ENCODE data around the gene NDUFB8.

Gene NDUFB8

GRCh38 chr10:100535715-100536353 is 6.2 kb upstream of the NDUFB8 start, which contains the start of gene HIF1AN:
Gene HIF1AN (plus strand): TSS chr10:100535943. CDS start chr10:100535959, 16 bp downstream.
- DNase-seq = peak; percentile 95

DNA sequence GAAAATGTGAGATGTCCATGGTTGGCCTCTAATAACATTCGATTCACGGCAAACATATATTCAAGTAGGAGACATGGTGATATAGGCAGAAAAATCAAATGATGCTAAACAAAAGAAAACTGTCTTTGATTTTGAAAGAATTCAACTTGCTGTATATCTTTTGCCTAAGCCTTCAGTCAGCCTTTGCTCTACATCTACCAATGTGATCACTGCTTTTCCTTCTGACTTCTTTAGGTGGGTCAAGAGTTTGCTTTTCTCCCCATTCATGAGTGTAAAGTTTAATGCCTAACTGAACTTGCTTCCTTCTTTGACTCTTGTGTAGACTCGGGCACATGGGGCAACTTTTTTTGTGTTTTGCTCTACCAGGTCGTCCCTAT is 5.7 kb upstream of the NDUFB8 start:
- no peak for DNase-seq

- no peak for DNase-seq
These were observed 5.1 kb upstream of the NDUFB8 start for GRCh38 chr10:100534726-100535125.

- DNase-seq = no peak
These were observed 2.1 kb upstream of the NDUFB8 start for GRCh38 chr10:100531761-100532160.

DNA sequence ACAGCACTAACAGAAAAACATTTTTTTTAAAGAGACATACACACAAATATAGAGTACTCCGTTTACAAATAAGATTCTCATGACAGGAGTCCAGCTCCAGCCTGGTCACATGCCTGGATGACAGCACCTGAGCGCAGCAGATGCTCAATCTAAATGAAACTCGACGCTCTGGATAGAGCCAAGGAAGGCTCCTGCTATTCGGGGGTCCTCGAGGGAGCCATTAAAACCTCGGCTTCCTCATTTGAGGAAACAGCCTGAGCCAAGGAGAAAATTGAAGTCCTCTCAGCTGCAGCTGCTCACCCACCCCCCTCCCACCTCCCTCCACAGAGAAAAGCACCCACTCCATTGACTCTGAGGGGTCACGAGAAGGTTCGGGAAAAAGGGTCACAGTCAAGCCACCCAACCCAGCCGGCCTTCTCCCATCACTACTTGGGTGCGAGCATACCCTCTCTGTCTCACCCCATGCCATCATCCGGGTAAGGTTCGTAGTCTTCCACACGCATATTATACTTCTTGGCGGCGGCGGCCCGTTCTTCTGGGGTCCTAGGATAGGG is 673 bp downstream of the NDUFB8 start:
- DNase-seq = no peak

- DNase-seq = no peak
These were observed 1.4 kb downstream of the NDUFB8 start for GRCh38 chr10:100528123-100528886.

GRCh38 chr10:100524638-100525037 is 5.0 kb downstream of the NDUFB8 start:
- no peak for DNase-seq

GRCh38 chr10:100524206-100524605 is 5.5 kb downstream of the NDUFB8 start:
- DNase-seq = no peak

DNA sequence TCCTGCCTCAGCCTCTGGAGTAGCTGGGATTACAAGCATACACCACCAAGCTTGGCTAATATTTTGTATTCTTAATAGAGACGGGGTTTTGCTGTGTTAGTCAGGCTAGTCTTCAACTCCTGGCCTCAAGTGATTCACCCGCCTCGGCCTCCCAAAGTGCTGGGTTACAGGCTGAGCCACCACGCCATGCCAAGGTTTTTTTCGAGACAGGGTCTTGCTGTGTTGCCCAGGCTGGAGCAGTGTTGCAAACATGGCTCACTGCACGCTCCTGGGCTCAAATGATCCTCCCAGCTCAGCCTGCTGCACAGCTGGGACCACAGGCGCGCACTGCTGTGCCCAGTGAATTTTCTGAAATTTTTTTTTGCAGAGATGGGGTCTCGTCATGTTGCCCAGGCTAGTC is 6.7 kb downstream of the NDUFB8 start:
- DNase-seq = no peak

DNA sequence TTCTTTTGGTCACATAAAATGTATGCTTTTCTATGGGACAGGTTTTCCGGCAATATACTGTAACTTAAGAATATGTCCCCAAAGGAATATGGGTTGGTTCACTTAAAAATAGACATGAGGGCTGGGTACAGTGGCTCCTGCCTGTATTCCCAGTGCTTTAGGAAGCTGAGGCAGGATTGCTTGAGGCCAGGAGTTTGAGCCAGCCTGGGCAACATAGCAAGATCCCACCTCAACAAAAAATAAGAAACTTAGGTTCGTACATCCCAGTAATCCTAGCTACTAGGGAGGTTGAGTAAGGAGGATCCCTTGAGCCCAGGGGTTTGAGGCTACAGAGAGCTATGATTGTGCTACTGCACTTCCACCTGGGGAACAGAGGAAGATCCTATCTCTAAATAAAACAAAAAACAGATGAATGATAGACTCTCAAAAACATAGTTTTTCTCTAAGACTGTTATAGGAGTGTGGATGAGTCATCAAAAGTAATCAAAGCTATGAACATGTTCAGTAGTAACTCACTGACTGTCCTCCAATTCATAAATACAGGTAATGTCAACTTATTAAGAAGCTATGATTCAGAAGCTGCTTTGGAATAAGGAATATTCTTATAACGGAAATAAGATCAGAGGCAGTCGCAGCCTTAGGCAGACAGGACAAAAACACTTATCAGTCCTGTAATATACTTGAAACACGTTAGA is 7.4 kb downstream of the NDUFB8 start:
- no peak for DNase-seq

GRCh38 chr10:100520811-100521210 is 8.9 kb downstream of the NDUFB8 start:
- no peak for DNase-seq

GRCh38 chr10:100519311-100520051 is 10.2 kb downstream of the NDUFB8 start, which contains the start of gene SEC31B:
Gene SEC31B (minus strand): TSS chr10:100519861. CDS start chr10:100516952, 2,909 bp downstream.
- no peak for DNase-seq

- DNase-seq = no peak
These were observed 10.9 kb downstream of the NDUFB8 start for GRCh38 chr10:100518761-100519241.

DNA sequence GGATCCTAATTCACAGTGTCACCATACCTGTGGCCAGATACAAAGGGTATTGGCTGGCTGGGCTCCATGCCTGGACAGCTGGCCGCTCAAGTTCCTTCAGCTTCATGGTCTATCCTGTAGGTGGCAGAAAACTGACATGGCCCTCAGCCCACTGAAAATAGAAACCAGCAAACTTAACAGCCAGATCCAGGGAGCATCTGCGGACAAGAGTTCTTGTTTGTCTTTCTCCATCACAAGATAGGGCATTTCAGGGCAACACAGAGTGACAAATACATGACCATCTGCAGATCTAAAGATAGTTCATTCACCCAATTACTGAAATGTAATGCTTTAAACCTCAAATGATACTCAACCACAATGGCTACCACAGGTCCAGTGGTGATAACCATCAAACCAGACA is 12.8 kb downstream of the NDUFB8 start:
- no peak for DNase-seq

DNA sequence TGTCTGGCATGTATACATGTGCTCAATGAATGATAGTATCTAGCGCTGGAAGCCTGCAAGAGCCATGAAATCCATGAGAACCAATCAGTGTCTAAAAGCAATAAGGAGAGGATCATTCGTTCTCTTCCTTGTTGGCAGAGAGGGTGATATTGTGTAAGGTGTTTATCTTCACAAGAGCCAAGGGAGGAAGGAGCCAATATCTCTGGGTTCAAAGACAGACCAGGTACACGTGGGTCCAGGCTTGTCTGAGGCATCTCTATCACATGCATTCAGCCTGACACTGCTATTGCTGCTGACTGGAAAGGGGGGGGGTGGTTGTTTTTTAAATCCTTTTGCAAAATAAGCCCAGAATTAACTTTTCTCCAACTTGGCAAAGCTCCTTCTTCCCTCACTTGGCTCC is 14.1 kb downstream of the NDUFB8 start:
- no peak for DNase-seq

DNA sequence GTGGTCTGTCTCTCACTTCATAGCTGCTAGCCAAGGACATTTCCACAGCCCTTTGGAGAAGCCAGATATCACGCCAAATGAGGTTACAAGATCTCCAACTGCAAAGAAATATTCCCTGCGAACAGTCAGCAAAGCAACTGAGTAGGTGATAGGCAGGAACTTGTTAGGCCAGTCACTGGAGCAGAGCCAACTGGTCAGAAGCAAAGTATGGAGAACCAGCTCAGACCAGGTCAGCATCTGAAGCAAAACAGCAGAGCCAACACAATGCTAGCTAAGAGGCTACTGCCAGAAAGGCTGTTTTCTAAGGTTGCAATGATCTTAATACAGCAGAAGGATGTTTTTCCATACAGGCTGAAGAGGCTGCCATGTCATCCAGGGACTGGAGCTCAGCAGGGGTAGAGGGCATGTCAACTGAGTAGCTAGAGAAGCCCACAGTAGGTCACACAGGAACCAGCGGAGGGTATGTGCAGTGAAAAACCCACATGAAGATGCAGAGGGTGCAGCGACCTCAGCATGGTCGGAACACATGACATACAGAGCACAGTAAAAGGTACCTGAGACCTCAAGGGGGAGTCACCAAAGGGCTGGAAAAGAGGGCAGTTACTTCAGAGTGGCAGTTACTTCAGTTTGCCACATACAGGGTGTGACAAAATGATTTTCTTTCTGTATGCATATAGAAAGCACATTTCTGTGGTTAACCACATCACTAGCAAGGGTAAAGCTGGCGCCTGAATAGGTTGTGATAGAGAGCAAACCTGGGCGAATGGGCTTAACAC is 18.9 kb downstream of the NDUFB8 start:
- DNase-seq = no peak

DNA sequence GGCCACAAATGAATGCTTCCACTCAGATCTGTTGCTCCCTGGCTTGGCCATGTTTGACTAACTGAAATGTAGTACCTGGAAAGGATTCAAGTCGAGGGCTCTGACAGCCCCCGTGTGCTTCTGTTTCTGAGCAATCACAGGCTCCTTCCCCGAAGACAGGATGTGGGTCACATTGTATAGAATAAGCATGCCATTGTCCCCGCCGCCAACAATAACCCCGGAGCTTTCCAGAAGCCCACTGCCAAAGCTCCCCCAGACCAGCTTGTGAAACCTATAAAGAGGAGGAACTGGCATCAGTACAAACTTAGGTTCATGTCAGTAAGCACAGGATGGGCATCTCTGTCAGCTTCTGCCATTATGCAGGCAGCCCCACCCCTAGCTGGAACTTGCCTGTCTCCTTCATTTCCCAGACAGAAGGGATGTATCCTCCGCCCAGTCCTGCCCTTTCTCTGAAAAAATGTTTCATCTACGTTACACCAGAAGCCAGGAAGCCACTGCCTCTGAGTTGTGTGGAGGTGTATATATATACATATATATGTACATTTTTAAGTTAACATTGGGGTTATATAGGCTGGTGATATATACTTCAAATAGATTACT is 20.3 kb downstream of the NDUFB8 start:
- no peak for DNase-seq

DNA sequence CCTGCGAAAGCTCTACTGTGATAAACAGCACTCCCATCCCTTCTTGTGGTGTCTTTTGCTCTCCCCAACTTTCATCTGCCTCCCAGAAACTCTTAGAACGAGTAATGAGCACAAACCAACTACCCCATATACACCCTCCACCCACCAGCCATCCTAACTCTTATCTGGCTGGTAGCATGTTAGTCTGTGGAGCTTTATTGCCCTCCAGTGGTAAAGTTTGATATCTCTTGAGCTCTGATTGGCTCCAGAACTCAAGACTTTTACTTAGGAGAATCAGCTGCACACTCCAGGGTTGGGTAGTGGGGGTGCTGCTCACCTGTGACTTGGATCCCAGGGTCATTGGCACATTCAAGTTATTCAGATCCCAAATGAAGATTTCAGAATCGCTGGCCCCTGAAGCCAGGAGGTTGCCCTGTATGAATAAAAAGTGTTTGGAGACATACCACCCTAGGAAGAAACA is 20.9 kb downstream of the NDUFB8 start:
- DNase-seq = peak; percentile 11

- no peak for DNase-seq
These were observed 21.4 kb downstream of the NDUFB8 start for GRCh38 chr10:100508266-100508665.

- DNase-seq = no peak
These were observed 22.3 kb downstream of the NDUFB8 start for GRCh38 chr10:100507357-100507732.

Measured in KG1 (cell line).